Measurements from ENCODE around the gene IL20.

DNA sequence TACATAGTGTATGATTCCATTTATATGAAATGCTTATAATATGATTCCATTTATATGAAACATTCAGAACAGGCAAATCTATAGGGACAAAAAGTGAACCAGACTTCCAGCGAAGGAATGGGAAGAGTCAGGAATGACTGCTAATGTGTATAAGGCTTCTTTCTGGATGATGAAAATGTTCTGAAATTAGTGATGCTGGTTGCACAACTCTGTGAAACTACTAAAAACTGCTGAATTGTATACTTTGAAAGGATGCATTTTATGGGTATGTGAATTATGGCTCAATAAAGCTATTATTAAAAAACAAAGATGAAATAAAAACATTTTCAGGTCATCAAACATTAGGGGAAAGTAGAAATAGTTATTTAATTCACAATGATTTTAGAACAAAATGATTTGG, 17.7 kb downstream of the IL20 start:
- TF ChIP-seq CTCF (conservative IDR thresholded peaks at IDR 0.05; ENCODE audit: low read length) (no peak), EZH2phosphoT487 (IDR thresholded peaks at IDR 0.05; ENCODE audit: borderline replicate concordance, low read depth, low read length) (no peak)

Measured in OCI-LY7 (cell line).